Liver (tissue), 9 donors: ENCODE results near the gene ARF4. TPM values are rescaled to one million over a fixed set of nuclear protein-coding genes. Genes with fewer than 3 reads are reported as not detected.

Source experiments
- DNase-seq: peaks from one replicate; pipeline ENCODE4 v3.0.0-alpha.2; 2017; ENCODE audit warnings: low spot score
- H3K27ac ChIP-seq, 2 donors: one replicate each; pipeline ENCODE4 v1.7.0; 2013; ENCODE audit warnings: inconsistent platforms in 2 of 2, low read length in 2 of 2, control low read depth in 1 of 2, low read depth in 1 of 2, mild to moderate bottlenecking in 1 of 2
- H3K27me3 ChIP-seq, 4 donors: one replicate each; pipeline versions ENCODE4 v1.6.1 to v1.7.0; 2013; ENCODE audit warnings: low read length in 3 of 4, inconsistent platforms in 1 of 4, mild to moderate bottlenecking in 1 of 4, moderate library complexity in 1 of 4; ENCODE audit not compliant: control insufficient read depth in 4 of 4, insufficient read depth in 4 of 4
- H3K36me3 ChIP-seq, 4 donors: one replicate each; pipeline versions ENCODE4 v1.6.1 to v1.7.0; 2013; ENCODE audit warnings: low read length in 3 of 4, mild to moderate bottlenecking in 3 of 4, low read depth in 1 of 4, moderate library complexity in 1 of 4; ENCODE audit not compliant: control insufficient read depth in 4 of 4, insufficient read depth in 3 of 4
- H3K4me1 ChIP-seq, 4 donors: one replicate each; pipeline versions ENCODE4 v1.6.1 to v1.7.0; 2013; ENCODE audit warnings: low read length in 3 of 4, mild to moderate bottlenecking in 3 of 4, moderate library complexity in 1 of 4; ENCODE audit not compliant: control insufficient read depth in 4 of 4, insufficient read depth in 4 of 4
- H3K4me3 ChIP-seq, 3 donors: one replicate each; pipeline versions ENCODE4 v1.6.1 to v1.7.0; 2013; ENCODE audit warnings: low read length in 3 of 3, control low read depth in 1 of 3, low read depth in 1 of 3, mild to moderate bottlenecking in 1 of 3
- H3K9ac ChIP-seq, 2 donors: one replicate each; pipeline ENCODE4 v1.7.0; 2013; ENCODE audit warnings: low read length in 2 of 2, mild to moderate bottlenecking in 2 of 2, moderate library complexity in 2 of 2, control low read depth in 1 of 2, low read depth in 1 of 2
- H3K9me3 ChIP-seq, 4 donors: one replicate each; pipeline versions ENCODE4 v1.6.1 to v1.7.0; 2013; ENCODE audit warnings: low read length in 3 of 4; ENCODE audit not compliant: control insufficient read depth in 4 of 4
- EGR1 ChIP-seq, 2 donors: IDR thresholded peaks; 2 replicates each; pipeline ENCODE4 v1.6.1; 2016 to 2018; ENCODE audit warnings: antibody characterized with exemption in 2 of 2, low read depth in 2 of 2
- FOXA2 ChIP-seq: IDR thresholded peaks from 2 replicates; pipeline ENCODE4 v1.6.1; 2016; ENCODE audit warnings: antibody characterized with exemption
- GABPA ChIP-seq, 2 donors: IDR thresholded peaks in 1 of 2; conservative IDR thresholded peaks in 1 of 2; 2 replicates each; pipeline ENCODE4 v1.6.1; 2016; ENCODE audit warnings: antibody characterized with exemption in 2 of 2, mild to moderate bottlenecking in 1 of 2, moderate library complexity in 1 of 2
- HNF4A ChIP-seq, 2 donors: conservative IDR thresholded peaks; 2 replicates each; pipeline ENCODE4 v1.6.1; 2016; ENCODE audit warnings: antibody characterized with exemption in 2 of 2, mild to moderate bottlenecking in 2 of 2
- JUND ChIP-seq, 2 donors: IDR thresholded peaks; 2 replicates each; pipeline ENCODE4 v1.6.1; 2016; ENCODE audit warnings: antibody characterized with exemption in 2 of 2
- NR2F2 ChIP-seq: IDR thresholded peaks from 2 replicates; pipeline ENCODE4 v1.6.1; 2016; ENCODE audit warnings: antibody characterized with exemption
- RXRA ChIP-seq, 2 donors: IDR thresholded peaks; 2 replicates each; pipeline ENCODE4 v1.6.1; 2017 to 2018; ENCODE audit warnings: antibody characterized with exemption in 2 of 2, mild to moderate bottlenecking in 1 of 2
- SP1 ChIP-seq: IDR thresholded peaks from 2 replicates; pipeline ENCODE4 v1.6.1; 2018; ENCODE audit warnings: antibody characterized with exemption, mild to moderate bottlenecking
- TAF1 ChIP-seq: conservative IDR thresholded peaks from 2 replicates; pipeline ENCODE4 v1.6.1; 2016; ENCODE audit warnings: antibody characterized with exemption, mild to moderate bottlenecking
- YY1 ChIP-seq: IDR thresholded peaks from 2 replicates; pipeline ENCODE4 v1.6.1; 2016; ENCODE audit warnings: antibody characterized with exemption, mild to moderate bottlenecking
- WGBS: extraction: QIAGEN DNeasy Blood & Tissue Kit; methylation state at CpG from one replicate; pipeline ENCODE4 v1.1.7; 2013; 5-methylcytosine and 5-hydroxymethylcytosine counted together
- polyA plus RNA-seq, 2 donors: library from polyadenylated mRNA; stranded (reverse) in 1 of 2; unstranded in 1 of 2; fragments of 200-250 nt in 1 of 2; fragments of >200 nt in 1 of 2; fragmentation: Nextera tagmentation in 1 of 2; extraction: Ambion mirVana in 1 of 2; gene quantifications; one replicate each; pipeline versions ENCODE4 v1.2.1 to v1.2.3, GENCODE V29; 2013 to 2015
- total RNA-seq, 2 donors: library from RNA; depleted of rRNA; stranded (reverse); fragments of >200 nt; gene quantifications; one replicate each; pipeline ENCODE4 v1.2.3, GENCODE V29; 2014
- TF ChIP-seq, protein P1 (sequence below): IDR thresholded peaks from 2 replicates; pipeline ENCODE4 v1.6.1; 2016; ENCODE audit warnings: antibody characterized with exemption
- TF ChIP-seq, protein P2 (sequence below): IDR thresholded peaks from 2 replicates; pipeline ENCODE4 v1.6.1; 2016; ENCODE audit warnings: antibody characterized with exemption
- TF ChIP-seq, protein P3 (sequence below): IDR thresholded peaks from 2 replicates; pipeline ENCODE4 v1.6.1; 2016; ENCODE audit warnings: antibody characterized with exemption, mild to moderate bottlenecking
- TF ChIP-seq, protein P4 (sequence below): IDR thresholded peaks from 2 replicates; pipeline ENCODE4 v1.6.1; 2016; ENCODE audit warnings: antibody characterized with exemption
- TF ChIP-seq, protein P5 (sequence below): fragments of 150-350 bp; IDR thresholded peaks from 2 replicates; pipeline ENCODE4 v1.5.1; 2017; ENCODE audit warnings: improper control_type of control experiment, low read depth, low read length; ENCODE audit not compliant: missing input control
- donor health status: healthy.
- donor health status: healthy.
- donor health status: healthy.
- donor health status: healthy.
- donor health status: healthy.

The ARF4 gene
- total and polyA plus RNA-seq, 4 donors: 90.0 to 143 (median 106) TPM

DNA sequence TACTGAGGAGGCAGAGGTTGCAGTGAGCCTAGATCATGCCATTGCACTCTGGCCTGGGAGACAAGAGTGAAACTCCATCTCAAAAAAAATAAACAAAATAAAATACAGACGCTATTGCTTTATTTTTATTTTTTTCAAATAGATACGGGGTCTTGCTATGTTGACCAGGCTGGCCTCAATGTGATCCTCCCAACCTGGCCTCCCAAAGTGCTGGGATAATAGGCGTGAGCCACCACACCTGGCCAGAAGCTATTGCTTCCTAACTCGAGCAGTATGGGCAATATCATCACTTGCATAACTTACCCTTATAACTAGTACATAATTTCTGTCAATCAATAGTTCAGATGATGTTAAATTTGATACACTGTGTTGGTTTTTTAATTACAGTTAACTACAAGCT, 3.0 kb downstream of the ARF4 start (continued):
- TF ChIP-seq, protein P1, sequence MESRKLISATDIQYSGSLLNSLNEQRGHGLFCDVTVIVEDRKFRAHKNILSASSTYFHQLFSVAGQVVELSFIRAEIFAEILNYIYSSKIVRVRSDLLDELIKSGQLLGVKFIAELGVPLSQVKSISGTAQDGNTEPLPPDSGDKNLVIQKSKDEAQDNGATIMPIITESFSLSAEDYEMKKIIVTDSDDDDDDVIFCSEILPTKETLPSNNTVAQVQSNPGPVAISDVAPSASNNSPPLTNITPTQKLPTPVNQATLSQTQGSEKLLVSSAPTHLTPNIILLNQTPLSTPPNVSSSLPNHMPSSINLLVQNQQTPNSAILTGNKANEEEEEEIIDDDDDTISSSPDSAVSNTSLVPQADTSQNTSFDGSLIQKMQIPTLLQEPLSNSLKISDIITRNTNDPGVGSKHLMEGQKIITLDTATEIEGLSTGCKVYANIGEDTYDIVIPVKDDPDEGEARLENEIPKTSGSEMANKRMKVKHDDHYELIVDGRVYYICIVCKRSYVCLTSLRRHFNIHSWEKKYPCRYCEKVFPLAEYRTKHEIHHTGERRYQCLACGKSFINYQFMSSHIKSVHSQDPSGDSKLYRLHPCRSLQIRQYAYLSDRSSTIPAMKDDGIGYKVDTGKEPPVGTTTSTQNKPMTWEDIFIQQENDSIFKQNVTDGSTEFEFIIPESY: no peak
- no peak for TF ChIP-seq GABPA (IDR thresholded peaks at IDR 0.05 in 1 of 2, conservative IDR thresholded peaks at IDR 0.05 in 1 of 2)

DNA sequence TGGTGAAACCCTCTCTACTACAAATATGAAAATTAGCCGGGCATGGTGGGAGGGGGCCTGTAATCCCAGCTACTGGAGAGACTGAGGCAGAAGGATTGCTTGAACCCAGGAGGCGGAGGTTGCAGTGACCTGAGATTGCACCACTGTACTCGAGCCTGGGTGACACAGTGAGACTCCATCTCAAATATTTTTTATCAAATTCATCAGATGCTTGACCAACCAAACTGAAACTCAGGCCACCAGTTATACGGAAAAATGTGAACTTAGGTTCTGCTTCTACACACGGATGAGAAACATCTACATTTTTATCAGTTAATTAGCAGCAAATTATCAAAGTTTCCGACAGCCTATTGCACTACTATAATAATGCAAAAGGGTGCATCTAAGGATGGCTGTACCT, 4.8 kb downstream of the ARF4 start:
- TF ChIP-seq, protein P1: no peak
- TF ChIP-seq, protein P2, sequence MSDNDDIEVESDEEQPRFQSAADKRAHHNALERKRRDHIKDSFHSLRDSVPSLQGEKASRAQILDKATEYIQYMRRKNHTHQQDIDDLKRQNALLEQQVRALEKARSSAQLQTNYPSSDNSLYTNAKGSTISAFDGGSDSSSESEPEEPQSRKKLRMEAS: no peak
- TF ChIP-seq EGR1 (IDR thresholded peaks at IDR 0.05; ENCODE audit: low read depth in 2 of 2) (no peak), SP1 (no peak), FOXA2 (no peak), HNF4A (conservative IDR thresholded peaks at IDR 0.05) (no peak), RXRA (IDR thresholded peaks at IDR 0.05) (no peak), YY1 (no peak), TAF1 (no peak), NR2F2 (no peak), JUND (IDR thresholded peaks at IDR 0.05) (no peak)
- TF ChIP-seq, protein P3, sequence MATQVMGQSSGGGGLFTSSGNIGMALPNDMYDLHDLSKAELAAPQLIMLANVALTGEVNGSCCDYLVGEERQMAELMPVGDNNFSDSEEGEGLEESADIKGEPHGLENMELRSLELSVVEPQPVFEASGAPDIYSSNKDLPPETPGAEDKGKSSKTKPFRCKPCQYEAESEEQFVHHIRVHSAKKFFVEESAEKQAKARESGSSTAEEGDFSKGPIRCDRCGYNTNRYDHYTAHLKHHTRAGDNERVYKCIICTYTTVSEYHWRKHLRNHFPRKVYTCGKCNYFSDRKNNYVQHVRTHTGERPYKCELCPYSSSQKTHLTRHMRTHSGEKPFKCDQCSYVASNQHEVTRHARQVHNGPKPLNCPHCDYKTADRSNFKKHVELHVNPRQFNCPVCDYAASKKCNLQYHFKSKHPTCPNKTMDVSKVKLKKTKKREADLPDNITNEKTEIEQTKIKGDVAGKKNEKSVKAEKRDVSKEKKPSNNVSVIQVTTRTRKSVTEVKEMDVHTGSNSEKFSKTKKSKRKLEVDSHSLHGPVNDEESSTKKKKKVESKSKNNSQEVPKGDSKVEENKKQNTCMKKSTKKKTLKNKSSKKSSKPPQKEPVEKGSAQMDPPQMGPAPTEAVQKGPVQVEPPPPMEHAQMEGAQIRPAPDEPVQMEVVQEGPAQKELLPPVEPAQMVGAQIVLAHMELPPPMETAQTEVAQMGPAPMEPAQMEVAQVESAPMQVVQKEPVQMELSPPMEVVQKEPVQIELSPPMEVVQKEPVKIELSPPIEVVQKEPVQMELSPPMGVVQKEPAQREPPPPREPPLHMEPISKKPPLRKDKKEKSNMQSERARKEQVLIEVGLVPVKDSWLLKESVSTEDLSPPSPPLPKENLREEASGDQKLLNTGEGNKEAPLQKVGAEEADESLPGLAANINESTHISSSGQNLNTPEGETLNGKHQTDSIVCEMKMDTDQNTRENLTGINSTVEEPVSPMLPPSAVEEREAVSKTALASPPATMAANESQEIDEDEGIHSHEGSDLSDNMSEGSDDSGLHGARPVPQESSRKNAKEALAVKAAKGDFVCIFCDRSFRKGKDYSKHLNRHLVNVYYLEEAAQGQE: no peak
- TF ChIP-seq, protein P4, sequence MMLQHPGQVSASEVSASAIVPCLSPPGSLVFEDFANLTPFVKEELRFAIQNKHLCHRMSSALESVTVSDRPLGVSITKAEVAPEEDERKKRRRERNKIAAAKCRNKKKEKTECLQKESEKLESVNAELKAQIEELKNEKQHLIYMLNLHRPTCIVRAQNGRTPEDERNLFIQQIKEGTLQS: no peak
- TF ChIP-seq, protein P5, sequence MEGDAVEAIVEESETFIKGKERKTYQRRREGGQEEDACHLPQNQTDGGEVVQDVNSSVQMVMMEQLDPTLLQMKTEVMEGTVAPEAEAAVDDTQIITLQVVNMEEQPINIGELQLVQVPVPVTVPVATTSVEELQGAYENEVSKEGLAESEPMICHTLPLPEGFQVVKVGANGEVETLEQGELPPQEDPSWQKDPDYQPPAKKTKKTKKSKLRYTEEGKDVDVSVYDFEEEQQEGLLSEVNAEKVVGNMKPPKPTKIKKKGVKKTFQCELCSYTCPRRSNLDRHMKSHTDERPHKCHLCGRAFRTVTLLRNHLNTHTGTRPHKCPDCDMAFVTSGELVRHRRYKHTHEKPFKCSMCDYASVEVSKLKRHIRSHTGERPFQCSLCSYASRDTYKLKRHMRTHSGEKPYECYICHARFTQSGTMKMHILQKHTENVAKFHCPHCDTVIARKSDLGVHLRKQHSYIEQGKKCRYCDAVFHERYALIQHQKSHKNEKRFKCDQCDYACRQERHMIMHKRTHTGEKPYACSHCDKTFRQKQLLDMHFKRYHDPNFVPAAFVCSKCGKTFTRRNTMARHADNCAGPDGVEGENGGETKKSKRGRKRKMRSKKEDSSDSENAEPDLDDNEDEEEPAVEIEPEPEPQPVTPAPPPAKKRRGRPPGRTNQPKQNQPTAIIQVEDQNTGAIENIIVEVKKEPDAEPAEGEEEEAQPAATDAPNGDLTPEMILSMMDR: no peak
- Histone ChIP-seq H3K9ac (no peak overlapping the region), H3K4me3 (no peak overlapping the region), H3K9me3 (no peaks in the 10 kb centered on the region), H3K27ac (no peak overlapping the region), H3K36me3 (no peaks in the 10 kb centered on the region), H3K4me1 (peaks cover 5 to 35% (median 21%) of the 10 kb centered on the region in 4 donors), H3K27me3 (no peaks in the 10 kb centered on the region)
- WGBS: 67% methylated on average over 6 of the region's 6 CpGs
- no peak for DNase-seq
